Vagina (tissue), 2 donors: ENCODE data around the gene H1-8.
"Not testable (repeated sequence)": the region's sequence is repeated elsewhere in the genome, so short reads cannot be mapped to it uniquely, and the experiment has no call there.

Experiments used
- POLR2A ChIP-seq, 2 donors: fragments of 450-650 bp; IDR thresholded peaks; one replicate each; pipeline ENCODE4 v1.6.1; 2017; ENCODE audit warnings: antibody characterized with exemption in 2 of 2, mild to moderate bottlenecking in 2 of 2, moderate library complexity in 2 of 2
- TF ChIP-seq, protein P1 (sequence below), 3 experiments: fragments of 450-650 bp in 2 of 3; fragments of 200-600 bp in 1 of 3; sonication (generic) in 1 of 3; IDR thresholded peaks; one replicate each; pipeline ENCODE4 v1.5.1; 2017 to 2019; ENCODE audit warnings: antibody characterized with exemption in 3 of 3, mild to moderate bottlenecking in 2 of 3, moderate library complexity in 2 of 3

DNA sequence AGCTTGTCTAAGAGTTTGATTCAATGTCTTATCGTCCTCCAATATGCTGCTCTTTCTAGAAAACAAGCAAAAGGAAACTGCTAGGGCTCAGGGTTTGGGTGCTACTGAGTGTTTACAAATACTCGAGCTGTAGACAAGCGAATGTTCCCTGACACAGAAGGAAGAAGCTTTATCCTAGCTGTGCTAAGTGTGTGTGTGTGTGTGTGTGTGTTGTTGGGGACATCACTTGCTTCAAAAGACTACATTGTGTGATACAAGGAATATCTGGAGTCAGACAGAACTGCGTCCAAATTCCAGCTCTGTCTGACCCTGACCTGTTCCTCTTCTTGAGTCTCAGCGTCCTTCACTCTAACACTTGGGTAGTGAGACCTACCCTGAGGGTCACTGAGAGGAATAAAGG lies 48.5 kb upstream of the H1-8 start:
- not testable (repeated sequence) for TF ChIP-seq POLR2A (IDR thresholded peaks at IDR 0.05)
- TF ChIP-seq, protein P1, sequence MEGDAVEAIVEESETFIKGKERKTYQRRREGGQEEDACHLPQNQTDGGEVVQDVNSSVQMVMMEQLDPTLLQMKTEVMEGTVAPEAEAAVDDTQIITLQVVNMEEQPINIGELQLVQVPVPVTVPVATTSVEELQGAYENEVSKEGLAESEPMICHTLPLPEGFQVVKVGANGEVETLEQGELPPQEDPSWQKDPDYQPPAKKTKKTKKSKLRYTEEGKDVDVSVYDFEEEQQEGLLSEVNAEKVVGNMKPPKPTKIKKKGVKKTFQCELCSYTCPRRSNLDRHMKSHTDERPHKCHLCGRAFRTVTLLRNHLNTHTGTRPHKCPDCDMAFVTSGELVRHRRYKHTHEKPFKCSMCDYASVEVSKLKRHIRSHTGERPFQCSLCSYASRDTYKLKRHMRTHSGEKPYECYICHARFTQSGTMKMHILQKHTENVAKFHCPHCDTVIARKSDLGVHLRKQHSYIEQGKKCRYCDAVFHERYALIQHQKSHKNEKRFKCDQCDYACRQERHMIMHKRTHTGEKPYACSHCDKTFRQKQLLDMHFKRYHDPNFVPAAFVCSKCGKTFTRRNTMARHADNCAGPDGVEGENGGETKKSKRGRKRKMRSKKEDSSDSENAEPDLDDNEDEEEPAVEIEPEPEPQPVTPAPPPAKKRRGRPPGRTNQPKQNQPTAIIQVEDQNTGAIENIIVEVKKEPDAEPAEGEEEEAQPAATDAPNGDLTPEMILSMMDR (IDR thresholded peaks at IDR 0.05) = not testable (repeated sequence)
